Measurements from ENCODE around the gene LAMTOR1. TPM values are rescaled to one million over a fixed set of nuclear protein-coding genes. Genes with fewer than 3 reads are reported as not detected.

The LAMTOR1 gene
- total RNA-seq, 6 experiments from 2014 or later, result 30.3 to 92.2 (median 38.7) TPM

DNA sequence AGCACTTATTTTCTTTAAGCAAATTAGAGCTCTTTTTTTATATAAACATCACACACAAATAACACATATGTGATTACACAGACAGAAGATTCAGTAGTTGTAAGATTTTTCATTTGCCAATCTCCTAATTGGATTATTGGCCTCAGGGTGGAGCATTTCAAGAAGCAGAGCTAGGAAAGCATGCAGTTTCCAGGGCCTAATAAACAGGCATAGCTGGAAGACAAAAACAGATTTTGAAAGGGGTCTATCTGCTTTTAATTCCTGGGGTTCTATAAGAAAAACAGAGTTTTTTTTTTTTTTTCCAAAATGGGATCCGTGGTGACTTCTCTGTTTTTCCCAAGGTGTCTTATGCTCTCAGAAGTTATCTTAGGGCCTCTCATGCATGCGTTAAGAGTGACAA is 24.8 kb upstream of the LAMTOR1 start:
- WGBS (ENCODE audit: insufficient coverage, low coverage, low lambda C conversion rate, missing lambda C conversion rate), result 43% methylated on average over 2 of the region's 2 CpGs
- intact Hi-C loops (cut with DNase I), result no loop called here
- DNase-seq, result no peak

DNA sequence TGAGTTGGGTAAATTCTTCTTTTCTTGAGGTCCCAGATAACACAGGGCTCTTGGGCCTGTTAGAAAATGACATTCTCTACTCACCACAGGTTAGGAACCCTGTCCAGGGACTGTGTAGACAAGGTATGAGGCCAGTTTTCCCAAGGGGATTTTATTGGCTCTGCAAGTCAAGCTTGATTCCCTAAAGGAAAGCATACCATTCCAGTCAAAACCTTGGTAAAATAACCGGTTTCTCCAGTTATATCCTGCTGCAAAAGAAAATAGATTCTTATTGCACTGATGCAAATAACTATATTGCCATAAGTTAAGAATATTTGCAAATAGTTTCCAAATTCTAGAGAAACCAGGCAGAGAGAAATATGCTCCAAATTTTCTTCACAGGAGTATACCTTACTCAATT is 22.9 kb upstream of the LAMTOR1 start:
- ATAC-seq (no peak), DNase-seq (no peak)
- Histone ChIP-seq H3K4me1 (no peaks in the 10 kb centered on the region), H3K9me3 (no peaks in the 10 kb centered on the region), H3K27ac (no peak overlapping the region), H3K36me3 (no peaks in the 10 kb centered on the region), H3K27me3 (no peaks in the 10 kb centered on the region), H3K4me3 (no peak overlapping the region)
- no peak for TF ChIP-seq POLR2A (IDR thresholded peaks at IDR 0.05)
- TF ChIP-seq, protein P1, sequence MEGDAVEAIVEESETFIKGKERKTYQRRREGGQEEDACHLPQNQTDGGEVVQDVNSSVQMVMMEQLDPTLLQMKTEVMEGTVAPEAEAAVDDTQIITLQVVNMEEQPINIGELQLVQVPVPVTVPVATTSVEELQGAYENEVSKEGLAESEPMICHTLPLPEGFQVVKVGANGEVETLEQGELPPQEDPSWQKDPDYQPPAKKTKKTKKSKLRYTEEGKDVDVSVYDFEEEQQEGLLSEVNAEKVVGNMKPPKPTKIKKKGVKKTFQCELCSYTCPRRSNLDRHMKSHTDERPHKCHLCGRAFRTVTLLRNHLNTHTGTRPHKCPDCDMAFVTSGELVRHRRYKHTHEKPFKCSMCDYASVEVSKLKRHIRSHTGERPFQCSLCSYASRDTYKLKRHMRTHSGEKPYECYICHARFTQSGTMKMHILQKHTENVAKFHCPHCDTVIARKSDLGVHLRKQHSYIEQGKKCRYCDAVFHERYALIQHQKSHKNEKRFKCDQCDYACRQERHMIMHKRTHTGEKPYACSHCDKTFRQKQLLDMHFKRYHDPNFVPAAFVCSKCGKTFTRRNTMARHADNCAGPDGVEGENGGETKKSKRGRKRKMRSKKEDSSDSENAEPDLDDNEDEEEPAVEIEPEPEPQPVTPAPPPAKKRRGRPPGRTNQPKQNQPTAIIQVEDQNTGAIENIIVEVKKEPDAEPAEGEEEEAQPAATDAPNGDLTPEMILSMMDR (IDR thresholded peaks at IDR 0.05), result no peak
- intact Hi-C loops (cut with DNase I), result no loop called here
- 67% methylated on average over 1 of the region's 1 CpG for WGBS (ENCODE audit: insufficient coverage, low coverage, low lambda C conversion rate, missing lambda C conversion rate)

More for the DNA sequence above, 24.8 kb upstream of the LAMTOR1 start:
- H3K36me3 ChIP-seq, result no peaks in the 10 kb centered on the region
- no peak for TF ChIP-seq POLR2A (IDR thresholded peaks at IDR 0.05)
- TF ChIP-seq, protein P1 (IDR thresholded peaks at IDR 0.05), result no peak
- no peak for ATAC-seq
- no peaks in the 10 kb centered on the region for H3K27me3 ChIP-seq
- H3K4me3 ChIP-seq, result no peak overlapping the region
- H3K9me3 ChIP-seq, result no peaks in the 10 kb centered on the region
- no peak overlapping the region for H3K27ac ChIP-seq
- no peaks in the 10 kb centered on the region for H3K4me1 ChIP-seq

DNA sequence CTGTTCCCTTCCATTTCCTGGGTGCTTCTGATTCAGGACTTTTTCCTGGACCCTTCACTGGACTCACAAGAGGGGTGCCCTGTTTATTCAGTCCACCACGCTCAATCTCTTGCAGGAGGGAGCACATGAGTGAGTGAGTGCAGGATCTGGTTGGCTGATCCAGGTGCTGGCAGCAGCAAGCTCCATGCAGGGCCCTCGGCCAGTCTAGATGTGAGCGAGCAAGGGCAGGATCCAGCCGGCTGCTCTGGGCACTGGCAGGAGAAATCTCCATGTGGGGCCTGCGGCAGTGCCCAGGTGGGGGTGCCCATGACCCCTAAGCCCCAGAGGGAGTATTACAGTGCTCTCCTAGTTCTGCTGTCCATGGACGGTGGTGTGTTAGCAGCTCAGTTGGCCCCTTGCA is 20.9 kb upstream of the LAMTOR1 start:
- no peak overlapping the region for H3K4me3 ChIP-seq

DNA sequence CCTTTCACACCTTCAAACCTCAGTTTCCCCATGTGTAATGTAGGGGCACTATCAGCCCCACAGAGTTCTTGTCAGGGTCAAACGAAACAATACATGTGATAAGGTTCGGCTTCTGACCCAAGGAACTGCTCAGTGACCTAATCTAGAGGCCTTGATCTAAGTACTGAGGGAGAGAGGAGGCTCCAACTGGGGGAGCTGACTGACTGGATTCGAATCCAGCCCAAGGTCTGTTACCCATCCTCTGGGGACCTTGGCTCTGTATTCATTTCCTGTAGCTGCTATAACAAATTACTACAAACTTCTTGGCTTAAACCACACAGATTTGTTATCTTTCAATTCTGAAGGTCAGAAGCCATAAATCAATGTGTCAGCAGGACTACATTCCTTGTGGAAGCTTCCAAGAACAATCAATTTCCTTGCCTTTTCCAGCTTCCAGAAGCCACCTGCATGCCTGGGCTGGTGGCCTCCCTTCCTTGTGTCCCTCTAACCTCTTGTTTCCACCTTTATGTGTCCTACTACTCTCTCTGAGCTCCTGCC is 20.1 kb upstream of the LAMTOR1 start:
- 69% methylated on average over 2 of the region's 3 CpGs for WGBS (ENCODE audit: insufficient coverage, low coverage, low lambda C conversion rate, missing lambda C conversion rate)
- Histone ChIP-seq H3K4me1 (no peaks in the 10 kb centered on the region), H3K9me3 (no peaks in the 10 kb centered on the region), H3K4me3 (no peak overlapping the region), H3K27me3 (no peaks in the 10 kb centered on the region), H3K36me3 (no peaks in the 10 kb centered on the region), H3K27ac (no peak overlapping the region)
- no peak for DNase-seq
- ATAC-seq, result no peak
- TF ChIP-seq POLR2A (IDR thresholded peaks at IDR 0.05), result no peak
- TF ChIP-seq, protein P1 (IDR thresholded peaks at IDR 0.05), result no peak
- intact Hi-C loops (cut with DNase I), result no loop called here

More for the DNA sequence above, 20.9 kb upstream of the LAMTOR1 start:
- no peak for DNase-seq
- no peak overlapping the region for H3K27ac ChIP-seq
- WGBS (ENCODE audit: insufficient coverage, low coverage, low lambda C conversion rate, missing lambda C conversion rate), result 80% methylated on average over 1 of the region's 6 CpGs
- ATAC-seq, result peak in 1 of 4 donors; percentile 27
- H3K4me1 ChIP-seq, result no peaks in the 10 kb centered on the region
- no peaks in the 10 kb centered on the region for H3K27me3 ChIP-seq
- TF ChIP-seq, protein P1 (IDR thresholded peaks at IDR 0.05), result no peak
- TF ChIP-seq POLR2A (IDR thresholded peaks at IDR 0.05), result no peak
- no peaks in the 10 kb centered on the region for H3K9me3 ChIP-seq
- no peaks in the 10 kb centered on the region for H3K36me3 ChIP-seq
- intact Hi-C loops (cut with DNase I), result no loop called here

DNA sequence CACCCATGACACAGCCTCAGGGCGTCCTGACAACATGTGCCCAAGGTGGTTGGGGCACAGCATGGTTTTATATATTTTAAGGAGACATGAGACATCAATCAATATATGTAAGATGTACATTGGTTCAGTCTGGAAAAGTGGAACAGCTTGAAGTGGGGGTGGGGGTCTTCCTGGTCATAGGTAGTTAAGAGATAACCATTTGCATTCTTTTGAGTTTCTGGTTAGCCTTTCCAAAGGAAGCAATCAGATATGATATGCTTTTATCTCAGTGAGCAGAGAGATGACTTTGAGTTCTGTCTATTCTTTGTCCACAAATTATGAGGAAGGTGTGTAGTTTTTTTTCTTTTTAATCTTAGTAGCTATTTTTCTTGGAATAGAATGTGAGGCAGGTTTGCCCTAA is 19.5 kb upstream of the LAMTOR1 start:
- intact Hi-C loops (cut with DNase I), result no loop called here
- ATAC-seq, result no peak
- Histone ChIP-seq H3K9me3 (no peaks in the 10 kb centered on the region), H3K27me3 (no peaks in the 10 kb centered on the region), H3K4me3 (no peak overlapping the region), H3K4me1 (no peaks in the 10 kb centered on the region), H3K27ac (no peak overlapping the region), H3K36me3 (no peaks in the 10 kb centered on the region)
- DNase-seq, result no peak
- WGBS (ENCODE audit: insufficient coverage, low coverage, low lambda C conversion rate, missing lambda C conversion rate), result 67% methylated on average over 1 of the region's 1 CpG
- TF ChIP-seq, protein P1 (IDR thresholded peaks at IDR 0.05), result no peak
- TF ChIP-seq POLR2A (IDR thresholded peaks at IDR 0.05), result no peak
